HG03469 (cell line): ENCODE results near the gene AIF1.

ENCODE experiments used
- ATAC-seq: cut with Tn5 transposase; IDR thresholded peaks from one replicate; pipeline ENCODE4 v1.9.1; 2021; ENCODE audit warnings: mild to moderate bottlenecking, moderate library complexity, moderate number of reproducible peaks; ENCODE audit not compliant: unreplicated experiment

Gene AIF1

GRCh38 chr6:31639449-31639861 is 24.4 kb downstream of the AIF1 start:
- no peak for ATAC-seq

- ATAC-seq, result no peak
Measured at GRCh38 chr6:31640612-31641011, 25.6 kb downstream of the AIF1 start.

- no peak for ATAC-seq
Measured at GRCh38 chr6:31641370-31641769, 26.3 kb downstream of the AIF1 start.

DNA sequence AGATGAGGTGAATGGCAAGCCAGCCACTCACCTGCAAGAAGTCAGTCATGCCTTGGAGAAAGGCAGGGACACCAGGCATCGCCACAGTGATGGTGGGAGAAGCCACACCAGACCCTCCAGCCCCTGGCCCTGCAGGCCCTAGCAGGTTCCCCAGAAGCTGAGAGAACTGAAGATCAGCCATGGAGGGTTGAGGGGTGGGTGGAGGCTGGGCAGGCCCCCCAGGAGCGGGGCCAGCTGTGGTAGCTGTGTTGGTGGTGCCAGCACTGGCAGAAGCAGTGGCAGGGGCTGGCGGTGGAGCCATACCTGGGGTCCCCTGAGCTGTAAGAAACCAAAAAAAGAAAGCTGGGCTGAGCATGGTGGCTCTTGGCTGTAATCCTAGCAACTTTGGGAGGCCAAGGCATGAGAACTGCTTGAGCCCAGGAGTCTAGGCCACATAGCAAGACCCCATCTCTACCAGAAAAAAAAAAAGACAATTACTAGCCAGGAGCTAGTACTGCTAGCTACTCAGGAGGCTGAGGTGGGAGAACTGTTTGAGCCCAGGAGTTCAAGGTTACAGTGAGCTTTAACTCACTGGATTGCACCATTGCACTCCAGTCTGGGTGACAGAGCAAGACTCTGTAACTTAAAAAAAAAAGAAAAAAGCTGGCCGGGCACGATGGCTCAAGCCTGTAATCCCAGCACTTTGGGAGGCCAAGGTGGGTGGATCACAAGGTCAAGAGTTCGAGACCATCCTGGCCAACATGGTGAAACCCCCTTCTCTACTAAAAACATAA is 27.9 kb downstream of the AIF1 start:
- ATAC-seq, result no peak

DNA sequence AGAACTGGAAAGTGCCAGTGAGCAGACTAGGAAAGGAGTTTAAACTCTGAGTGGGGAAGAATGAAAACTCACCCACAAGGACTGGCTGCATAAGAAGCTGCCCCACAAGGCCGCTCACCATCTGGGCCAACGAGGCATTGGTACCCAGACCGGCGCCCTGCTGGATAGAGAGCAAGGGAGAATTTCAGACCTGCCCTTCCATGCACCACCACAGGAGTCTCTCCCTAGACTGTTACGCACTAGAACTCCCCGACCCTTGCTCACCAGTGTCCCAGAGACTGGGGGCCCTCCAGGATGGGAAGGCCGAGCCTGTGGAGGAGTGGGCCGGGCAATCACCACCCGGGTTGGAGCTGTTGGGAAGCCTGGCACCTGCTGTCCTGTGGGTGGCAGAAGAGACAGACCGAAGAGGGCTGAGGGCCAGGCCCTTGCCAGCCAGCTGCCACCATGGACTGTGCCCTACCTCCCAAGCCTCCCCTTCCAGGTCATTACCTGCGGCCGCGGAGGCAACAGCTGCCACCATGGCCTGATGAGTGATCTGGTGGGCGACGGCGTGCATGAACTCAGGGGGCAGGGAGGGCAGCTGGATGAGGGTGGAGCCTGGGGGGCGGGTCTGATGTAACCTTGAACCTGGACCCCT is 28.9 kb downstream of the AIF1 start:
- no peak for ATAC-seq

GRCh38 chr6:31645325-31645724 is 30.3 kb downstream of the AIF1 start:
- ATAC-seq, result no peak

DNA sequence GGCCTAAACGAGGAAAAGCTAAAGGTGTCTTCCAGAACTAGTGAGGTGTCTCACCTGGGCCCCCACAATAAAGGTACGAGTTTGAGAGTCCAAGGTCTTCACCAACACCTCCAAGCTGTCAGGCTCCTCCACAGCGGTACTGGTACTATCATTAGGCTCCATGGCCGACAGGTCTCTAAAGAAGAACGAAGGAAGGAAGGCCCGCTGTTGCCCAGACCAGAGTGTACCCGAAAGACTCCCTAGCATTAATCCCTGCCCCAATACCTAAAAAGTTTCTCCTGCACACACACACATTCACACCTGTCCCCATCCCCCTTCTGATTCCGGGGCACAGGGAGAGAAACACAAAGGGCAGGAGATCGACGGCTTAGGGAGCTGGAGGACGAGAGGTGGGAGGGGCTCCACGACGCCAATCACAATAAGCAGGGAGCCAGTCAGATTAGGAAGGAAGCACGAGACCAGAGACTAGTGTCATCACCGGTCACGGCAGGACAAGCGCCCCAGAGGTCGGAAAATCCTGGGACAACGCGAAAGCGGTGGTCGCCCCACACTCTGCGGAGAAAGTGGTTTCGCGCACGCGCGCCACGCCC is 36.7 kb downstream of the AIF1 start:
- ATAC-seq, result peak; percentile 17

GRCh38 chr6:31652925-31653724 is 38.1 kb downstream of the AIF1 start:
- peak; percentile 42 for ATAC-seq

DNA sequence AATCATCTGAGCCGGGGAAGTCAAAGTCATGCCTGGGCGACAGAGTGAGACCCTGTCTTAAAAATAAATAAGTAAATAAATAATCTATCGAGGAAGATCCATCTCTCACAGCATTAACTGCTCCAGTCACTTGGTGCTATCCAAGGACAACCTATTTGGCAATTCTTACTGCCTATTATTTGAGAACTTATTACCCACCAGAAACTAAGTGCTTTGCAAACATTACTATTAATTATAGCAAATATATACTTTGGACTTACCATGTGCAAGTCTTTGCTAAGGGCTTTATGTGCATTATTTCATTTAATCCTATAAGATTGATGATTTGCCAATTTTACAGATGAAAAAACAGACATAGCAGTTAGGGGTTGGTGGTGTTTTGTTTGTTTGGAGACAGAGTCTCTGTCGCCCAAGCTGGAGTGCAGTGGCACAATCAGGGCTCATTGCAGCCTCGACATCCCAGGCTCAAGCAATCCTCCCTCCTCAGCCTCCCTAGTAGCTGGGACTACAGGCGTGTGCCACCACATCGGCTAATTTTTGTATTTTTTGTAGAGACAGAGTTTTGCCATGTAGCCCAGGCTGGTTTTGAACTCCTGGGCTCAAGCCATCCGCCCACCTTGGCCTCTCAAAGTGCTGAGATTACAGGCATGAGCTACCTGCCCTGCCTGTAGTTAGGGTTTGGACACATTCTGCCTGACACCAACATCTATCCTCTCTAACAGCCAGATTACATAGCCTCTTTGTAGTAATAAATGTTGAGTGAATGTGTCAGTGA is 39.7 kb downstream of the AIF1 start:
- ATAC-seq, result no peak

GRCh38 chr6:31655349-31656237 is 40.6 kb downstream of the AIF1 start, which contains the start of gene APOM:
TSS of gene APOM (plus strand) at chr6:31655894. CDS start at chr6:31655967, 73 bp downstream.
- no peak for ATAC-seq

GRCh38 chr6:31657406-31658157 is 42.5 kb downstream of the AIF1 start:
- ATAC-seq, result no peak

- no peak for ATAC-seq
Measured at GRCh38 chr6:31658158-31658688, 43.2 kb downstream of the AIF1 start.

DNA sequence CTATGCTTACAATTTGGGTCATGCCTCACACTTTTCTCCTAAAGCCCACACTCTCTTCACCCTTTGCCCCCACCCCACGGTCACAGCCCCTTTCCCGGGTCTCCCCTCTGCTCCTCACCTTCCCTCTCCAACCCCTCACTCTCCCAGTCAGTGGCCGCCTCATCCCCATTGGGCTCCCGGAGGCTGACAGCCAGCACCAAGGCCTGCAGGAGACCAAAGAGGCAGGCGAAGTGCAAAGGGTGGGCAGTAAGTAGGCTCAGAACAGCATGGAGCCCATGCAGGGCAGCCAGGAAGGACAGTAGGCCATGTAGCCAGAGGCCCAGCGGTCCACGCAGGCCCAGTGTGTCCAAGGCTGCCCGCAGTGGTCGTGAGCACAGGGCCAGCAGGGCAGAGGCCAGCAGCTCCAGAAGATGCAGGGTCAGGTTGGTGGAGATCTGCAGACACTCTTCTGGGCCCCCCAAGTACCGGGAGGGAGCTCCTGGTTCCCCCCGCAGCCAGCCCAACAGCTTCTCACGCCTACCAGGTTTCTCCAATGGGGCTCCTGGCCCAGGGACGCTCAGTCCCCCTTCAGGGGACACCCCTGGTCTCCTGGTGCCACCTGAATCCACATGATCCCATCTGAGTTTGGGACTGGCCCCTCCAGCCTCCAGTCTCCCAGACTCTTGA is 44.1 kb downstream of the AIF1 start:
- no peak for ATAC-seq

DNA sequence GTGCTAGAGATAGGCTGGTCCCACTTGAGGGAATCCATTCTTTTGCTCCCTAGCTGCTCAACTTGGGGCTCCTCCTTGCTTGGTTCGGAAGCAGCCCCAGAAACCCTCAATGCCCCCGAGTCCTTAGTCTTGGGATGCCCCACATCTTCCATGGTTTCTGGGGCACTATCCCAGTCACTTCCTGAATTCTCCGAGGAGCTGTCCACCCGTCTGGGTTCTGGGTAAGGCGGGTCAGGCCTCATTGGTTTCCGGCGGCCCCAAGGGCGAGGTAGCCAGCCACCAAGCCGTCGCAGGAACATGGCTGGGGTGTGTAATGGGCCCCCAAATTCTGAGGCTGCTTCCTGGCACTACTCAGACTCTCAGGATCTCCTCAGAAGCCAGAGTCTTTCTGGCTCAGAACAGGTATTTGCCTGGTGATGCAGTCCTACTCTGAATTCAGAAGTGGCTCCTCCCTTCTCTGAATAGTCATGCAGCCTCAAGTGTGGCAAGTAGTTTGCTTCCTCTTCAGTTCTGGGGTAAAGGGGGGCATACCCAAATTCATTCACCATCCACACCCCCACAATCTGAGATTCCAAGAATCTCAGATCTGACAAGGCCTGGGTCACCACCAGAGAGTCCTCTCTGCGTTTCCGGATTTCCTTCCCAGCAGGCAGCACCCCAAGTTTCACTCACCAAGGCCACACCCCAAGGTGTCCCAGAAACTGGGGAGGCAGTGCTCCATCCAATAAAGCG is 44.8 kb downstream of the AIF1 start:
- ATAC-seq, result no peak

- ATAC-seq, result no peak
Measured at GRCh38 chr6:31660381-31661261, 45.6 kb downstream of the AIF1 start, which contains the start of gene C6orf47. TSS of gene C6orf47 (minus strand) at chr6:31660778. CDS start at chr6:31659947, 831 bp downstream.
